Prostate gland (tissue), 2 donors: ENCODE measurements around the gene NOP16.

Source experiments
- POLR2A ChIP-seq: fragments of 450-650 bp; IDR thresholded peaks from one replicate; pipeline ENCODE4 v1.6.1; 2016; ENCODE audit warnings: antibody characterized with exemption, mild to moderate bottlenecking
- TF ChIP-seq, protein P1 (sequence below), 4 experiments: fragments of 200-600 bp in 2 of 4; fragments of 450-650 bp in 2 of 4; sonication (generic) in 2 of 4; IDR thresholded peaks; 1 replicate in 3 of 4; 2 replicates in 1 of 4; pipeline ENCODE4 v1.5.1; 2016 to 2019; ENCODE audit warnings: antibody characterized with exemption in 4 of 4, mild to moderate bottlenecking in 2 of 4, moderate library complexity in 2 of 4

DNA sequence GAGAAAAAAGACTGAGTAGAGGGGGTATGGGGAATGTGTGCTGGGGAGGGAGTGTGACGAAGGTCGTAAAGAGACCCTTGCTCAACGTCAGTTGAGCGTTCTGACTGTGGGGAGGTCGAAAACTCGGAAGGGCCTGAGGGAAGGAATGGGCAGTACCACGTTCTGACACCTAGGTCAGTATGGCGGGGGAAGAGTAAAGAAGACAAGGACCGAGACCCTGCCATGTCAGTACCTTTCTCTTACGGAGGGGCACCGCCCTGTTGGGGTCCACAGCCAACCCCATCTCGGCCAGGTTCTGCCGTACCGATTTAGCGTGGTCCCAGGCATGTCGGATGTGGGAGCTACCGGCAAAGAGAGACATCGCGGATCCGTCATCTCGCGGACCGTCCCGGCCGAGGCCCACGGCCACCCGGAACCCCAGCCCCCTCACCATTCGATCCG lies 375 bp downstream of the NOP16 start:
- TF ChIP-seq, protein P1, sequence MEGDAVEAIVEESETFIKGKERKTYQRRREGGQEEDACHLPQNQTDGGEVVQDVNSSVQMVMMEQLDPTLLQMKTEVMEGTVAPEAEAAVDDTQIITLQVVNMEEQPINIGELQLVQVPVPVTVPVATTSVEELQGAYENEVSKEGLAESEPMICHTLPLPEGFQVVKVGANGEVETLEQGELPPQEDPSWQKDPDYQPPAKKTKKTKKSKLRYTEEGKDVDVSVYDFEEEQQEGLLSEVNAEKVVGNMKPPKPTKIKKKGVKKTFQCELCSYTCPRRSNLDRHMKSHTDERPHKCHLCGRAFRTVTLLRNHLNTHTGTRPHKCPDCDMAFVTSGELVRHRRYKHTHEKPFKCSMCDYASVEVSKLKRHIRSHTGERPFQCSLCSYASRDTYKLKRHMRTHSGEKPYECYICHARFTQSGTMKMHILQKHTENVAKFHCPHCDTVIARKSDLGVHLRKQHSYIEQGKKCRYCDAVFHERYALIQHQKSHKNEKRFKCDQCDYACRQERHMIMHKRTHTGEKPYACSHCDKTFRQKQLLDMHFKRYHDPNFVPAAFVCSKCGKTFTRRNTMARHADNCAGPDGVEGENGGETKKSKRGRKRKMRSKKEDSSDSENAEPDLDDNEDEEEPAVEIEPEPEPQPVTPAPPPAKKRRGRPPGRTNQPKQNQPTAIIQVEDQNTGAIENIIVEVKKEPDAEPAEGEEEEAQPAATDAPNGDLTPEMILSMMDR (IDR thresholded peaks at IDR 0.05): no peak
- no peak for TF ChIP-seq POLR2A
